ENCODE measurements around the gene LCN6.

DNA sequence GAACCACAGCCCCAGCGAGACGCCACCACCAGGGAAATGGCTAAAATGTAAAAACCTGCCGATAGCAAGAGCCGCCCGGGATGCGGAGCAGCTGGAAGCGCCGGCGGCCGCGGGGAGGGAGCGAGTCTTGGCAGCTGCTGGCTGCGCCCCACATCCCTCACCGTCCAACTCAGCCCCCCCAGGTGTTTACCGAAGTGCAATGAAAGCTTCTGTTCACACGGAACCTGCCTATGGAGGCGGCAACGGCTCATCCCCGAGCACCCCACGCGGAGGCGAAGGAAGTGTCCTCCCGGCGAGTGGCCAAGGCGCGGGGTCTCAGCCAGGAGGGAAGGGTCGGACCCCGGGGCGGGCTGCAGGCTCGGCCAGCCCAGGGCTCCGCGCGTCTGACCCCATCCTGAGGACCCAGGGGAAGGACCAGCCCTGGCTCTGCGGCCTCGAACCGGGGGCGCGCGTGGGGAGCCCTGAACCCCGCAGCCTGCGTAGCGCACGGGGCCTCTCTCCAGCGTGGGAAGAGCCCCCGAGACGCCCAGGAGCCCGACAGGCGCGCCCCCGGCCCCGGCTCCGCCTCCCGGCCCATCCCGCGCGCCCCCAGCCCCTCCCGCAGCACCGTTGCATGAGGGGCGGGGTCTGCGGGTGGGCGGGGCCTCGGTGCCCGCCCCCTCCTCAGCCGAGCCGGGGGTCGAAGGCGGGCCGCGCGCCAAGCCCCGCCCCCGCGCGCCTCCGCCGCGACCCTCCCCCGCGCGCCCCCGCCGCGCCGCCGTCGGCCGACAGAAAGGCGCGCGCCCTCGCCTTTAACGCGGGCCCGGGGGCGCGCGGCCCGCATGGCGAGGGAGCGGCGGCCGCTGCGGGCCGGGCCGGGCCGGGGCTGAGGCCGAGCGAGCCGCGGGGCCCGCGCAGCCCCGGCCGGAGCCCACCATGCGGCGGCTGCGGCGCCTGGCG lies 36.3 kb downstream of the LCN6 start, which contains the start of gene DIPK1B:
- TF ChIP-seq, protein P1, sequence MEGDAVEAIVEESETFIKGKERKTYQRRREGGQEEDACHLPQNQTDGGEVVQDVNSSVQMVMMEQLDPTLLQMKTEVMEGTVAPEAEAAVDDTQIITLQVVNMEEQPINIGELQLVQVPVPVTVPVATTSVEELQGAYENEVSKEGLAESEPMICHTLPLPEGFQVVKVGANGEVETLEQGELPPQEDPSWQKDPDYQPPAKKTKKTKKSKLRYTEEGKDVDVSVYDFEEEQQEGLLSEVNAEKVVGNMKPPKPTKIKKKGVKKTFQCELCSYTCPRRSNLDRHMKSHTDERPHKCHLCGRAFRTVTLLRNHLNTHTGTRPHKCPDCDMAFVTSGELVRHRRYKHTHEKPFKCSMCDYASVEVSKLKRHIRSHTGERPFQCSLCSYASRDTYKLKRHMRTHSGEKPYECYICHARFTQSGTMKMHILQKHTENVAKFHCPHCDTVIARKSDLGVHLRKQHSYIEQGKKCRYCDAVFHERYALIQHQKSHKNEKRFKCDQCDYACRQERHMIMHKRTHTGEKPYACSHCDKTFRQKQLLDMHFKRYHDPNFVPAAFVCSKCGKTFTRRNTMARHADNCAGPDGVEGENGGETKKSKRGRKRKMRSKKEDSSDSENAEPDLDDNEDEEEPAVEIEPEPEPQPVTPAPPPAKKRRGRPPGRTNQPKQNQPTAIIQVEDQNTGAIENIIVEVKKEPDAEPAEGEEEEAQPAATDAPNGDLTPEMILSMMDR (IDR thresholded peaks at IDR 0.05; ENCODE audit: low read depth, low read length, poor library complexity, severe bottlenecking): no peak
- no peak; the same call in 1 of the 2 replicates for TF ChIP-seq EZH2phosphoT487 (IDR thresholded peaks at IDR 0.05; ENCODE audit: borderline replicate concordance, low read length)
